Transverse colon (tissue), 4 donors: ENCODE measurements around the gene ELOVL4. TPM values are rescaled to one million over a fixed set of nuclear protein-coding genes. Genes with fewer than 3 reads are reported as not detected.

Experiments used
- DNase-seq: peaks from one replicate; pipeline ENCODE4 v3.0.0-alpha.2; 2019
- H3K27ac ChIP-seq, 4 donors: fragments of 200-600 bp; sonication (generic); 2 replicates each; pipeline ENCODE4 v1.5.1; 2016 to 2018; ENCODE audit warnings: inconsistent platforms in 4 of 4
- H3K27me3 ChIP-seq: fragments of 200-600 bp; sonication (generic); 2 replicates; pipeline ENCODE4 v1.5.1; 2017; ENCODE audit warnings: inconsistent platforms
- H3K36me3 ChIP-seq, 4 donors: fragments of 200-600 bp; sonication (generic); 2 replicates each; pipeline ENCODE4 v1.5.1; 2017 to 2019; ENCODE audit warnings: inconsistent platforms in 4 of 4
- H3K4me1 ChIP-seq, 4 donors: fragments of 200-600 bp; sonication (generic); 2 replicates each; pipeline ENCODE4 v1.5.1; 2017 to 2020; ENCODE audit warnings: inconsistent platforms in 4 of 4
- H3K4me3 ChIP-seq, 4 donors: fragments of 200-600 bp; sonication (generic); 1 replicate in 1 of 4; 2 replicates in 3 of 4; pipeline versions ENCODE4 v1.5.1 to v1.6.1; 2017 to 2019; ENCODE audit warnings: inconsistent platforms in 4 of 4
- H3K9me3 ChIP-seq, 2 donors: fragments of 200-600 bp; sonication (generic); 2 replicates each; pipeline ENCODE4 v1.5.1; 2017 to 2019; ENCODE audit warnings: inconsistent platforms in 2 of 2
- EP300 ChIP-seq: sonication (generic); formaldehyde crosslinking; IDR thresholded peaks from one replicate; pipeline ENCODE4 v1.6.1; 2017; ENCODE audit warnings: antibody characterized with exemption, low read depth
- POLR2A ChIP-seq: fragments of 450-650 bp; IDR thresholded peaks from one replicate; pipeline ENCODE4 v1.6.1; 2016; ENCODE audit warnings: antibody characterized with exemption, mild to moderate bottlenecking, moderate library complexity
- POLR2AphosphoS5 ChIP-seq, 3 donors: sonication (generic); formaldehyde crosslinking; IDR thresholded peaks; one replicate each; pipeline ENCODE4 v1.6.1; 2016; ENCODE audit warnings: antibody characterized with exemption in 3 of 3
- WGBS, 2 donors: methylation state at CpG; one replicate each; pipeline ENCODE4 v1.1.5; 2018; ENCODE audit warnings: low coverage in 1 of 2; 5-methylcytosine and 5-hydroxymethylcytosine counted together
- in situ Hi-C, 4 donors: fragments of 200-750 bp; cut with MboI; loops; one replicate each; pipeline versions ENCODE4 v1.15.0 to v1.15.1; 2017; ENCODE audit warnings: low sequenced_read_pairs in 3 of 4, low pct_ligation_motif_present in 1 of 4, low pct_unique_long_range_greater_than_20kb in 1 of 4
- intact Hi-C: fragments of 100-400 bp; cut with DNase I; formaldehyde crosslinking; loops from one replicate; pipeline ENCODE4 v1.15.1; 2023; ENCODE audit warnings: low total_unique reads
- total RNA-seq, 4 donors: library from RNA; depleted of rRNA; stranded (reverse); fragments of >200 nt; gene quantifications; one replicate each; pipeline ENCODE4 v1.1.0, GENCODE V29; 2016
- TF ChIP-seq, protein P1 (sequence below), 5 experiments: fragments of 200-600 bp in 3 of 5; fragments of 450-650 bp in 2 of 5; sonication (generic) in 3 of 5; IDR thresholded peaks; 1 replicate in 2 of 5; 2 replicates in 3 of 5; pipeline ENCODE4 v1.5.1; 2016 to 2017; ENCODE audit warnings: antibody characterized with exemption in 5 of 5, inconsistent platforms in 3 of 5, mild to moderate bottlenecking in 2 of 5, moderate library complexity in 1 of 5

ELOVL4 gene
- total RNA-seq, 4 donors from 2014 or later = 0.32 to 0.68 TPM; not detected in 2

DNA sequence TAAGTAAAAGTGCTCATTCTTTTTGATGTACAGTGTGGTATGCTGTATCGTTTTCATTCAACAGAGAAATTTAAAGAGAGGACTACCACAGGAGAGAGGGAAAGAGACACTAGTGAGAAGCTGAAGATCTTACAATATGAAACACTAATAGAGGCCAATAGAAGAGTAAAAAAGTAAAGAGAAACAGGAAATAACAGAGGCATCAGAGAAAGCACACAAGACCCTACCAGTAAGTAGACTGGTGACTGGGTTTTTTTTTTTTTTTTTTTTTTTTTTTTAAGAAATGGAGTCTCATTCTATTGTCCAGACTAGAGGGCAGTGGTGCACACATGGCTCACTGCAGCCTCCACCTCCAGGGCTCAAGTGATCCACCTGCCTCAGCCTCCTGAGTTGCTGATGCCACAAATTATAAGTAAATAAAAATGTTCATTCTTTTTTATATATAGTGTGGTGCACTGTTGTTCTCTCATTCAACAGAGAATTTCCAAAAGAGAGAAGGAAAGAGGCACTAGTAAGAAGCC, 18.8 kb downstream of the ELOVL4 start:
- 69 to 75% methylated on average over 1 of the region's 1 CpG for WGBS, 2 donors

DNA sequence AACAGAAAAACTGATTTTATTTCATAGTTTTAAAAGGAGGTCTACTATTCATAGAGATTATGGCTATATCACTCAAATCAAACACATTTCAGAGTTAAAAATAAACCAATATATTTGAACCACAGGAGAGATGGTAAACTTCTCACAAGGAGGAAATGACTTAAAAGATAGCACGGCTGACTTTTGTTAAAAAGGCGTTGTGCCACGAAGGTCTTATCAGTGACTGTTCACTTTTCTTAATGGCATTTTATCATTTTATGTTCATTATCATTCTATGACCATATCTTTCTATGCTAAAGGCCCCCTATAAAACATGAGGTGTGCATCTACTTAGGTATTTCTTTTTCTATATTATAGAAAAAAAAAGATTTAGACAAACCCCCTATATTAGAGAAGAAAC, 19.6 kb downstream of the ELOVL4 start:
- no peaks in the 10 kb centered on the region for H3K36me3 ChIP-seq
- TF ChIP-seq POLR2AphosphoS5 (IDR thresholded peaks at IDR 0.05) = no peak
- TF ChIP-seq, protein P1, sequence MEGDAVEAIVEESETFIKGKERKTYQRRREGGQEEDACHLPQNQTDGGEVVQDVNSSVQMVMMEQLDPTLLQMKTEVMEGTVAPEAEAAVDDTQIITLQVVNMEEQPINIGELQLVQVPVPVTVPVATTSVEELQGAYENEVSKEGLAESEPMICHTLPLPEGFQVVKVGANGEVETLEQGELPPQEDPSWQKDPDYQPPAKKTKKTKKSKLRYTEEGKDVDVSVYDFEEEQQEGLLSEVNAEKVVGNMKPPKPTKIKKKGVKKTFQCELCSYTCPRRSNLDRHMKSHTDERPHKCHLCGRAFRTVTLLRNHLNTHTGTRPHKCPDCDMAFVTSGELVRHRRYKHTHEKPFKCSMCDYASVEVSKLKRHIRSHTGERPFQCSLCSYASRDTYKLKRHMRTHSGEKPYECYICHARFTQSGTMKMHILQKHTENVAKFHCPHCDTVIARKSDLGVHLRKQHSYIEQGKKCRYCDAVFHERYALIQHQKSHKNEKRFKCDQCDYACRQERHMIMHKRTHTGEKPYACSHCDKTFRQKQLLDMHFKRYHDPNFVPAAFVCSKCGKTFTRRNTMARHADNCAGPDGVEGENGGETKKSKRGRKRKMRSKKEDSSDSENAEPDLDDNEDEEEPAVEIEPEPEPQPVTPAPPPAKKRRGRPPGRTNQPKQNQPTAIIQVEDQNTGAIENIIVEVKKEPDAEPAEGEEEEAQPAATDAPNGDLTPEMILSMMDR (IDR thresholded peaks at IDR 0.05) = no peak
- no peak for TF ChIP-seq POLR2A
- TF ChIP-seq EP300 = no peak
- in situ Hi-C loops (no loop called here), intact Hi-C loops (no loop called here)
- DNase-seq = no peak
- peaks cover 0 to 10% (median 3%) of the 10 kb centered on the region in 4 donors for H3K4me1 ChIP-seq
- WGBS, 2 donors = 47 to 57% methylated on average over 3 of the region's 3 CpGs
- no peaks in the 10 kb centered on the region for H3K9me3 ChIP-seq
- H3K27ac ChIP-seq = no peak overlapping the region
- no peak overlapping the region for H3K4me3 ChIP-seq
- H3K27me3 ChIP-seq = no peaks in the 10 kb centered on the region

More for the DNA sequence above, 18.8 kb downstream of the ELOVL4 start:
- Histone ChIP-seq H3K27ac (no peak overlapping the region), H3K4me1 (peaks cover 0 to 10% (median 2%) of the 10 kb centered on the region in 4 donors), H3K9me3 (no peaks in the 10 kb centered on the region), H3K4me3 (no peak overlapping the region), H3K27me3 (no peaks in the 10 kb centered on the region), H3K36me3 (no peaks in the 10 kb centered on the region)
- in situ Hi-C loops = no loop called here
- TF ChIP-seq POLR2A (no peak), EP300 (no peak), POLR2AphosphoS5 (IDR thresholded peaks at IDR 0.05) (no peak)
- TF ChIP-seq, protein P1 (IDR thresholded peaks at IDR 0.05) = no peak
- intact Hi-C loops = no loop called here
- no peak for DNase-seq

DNA sequence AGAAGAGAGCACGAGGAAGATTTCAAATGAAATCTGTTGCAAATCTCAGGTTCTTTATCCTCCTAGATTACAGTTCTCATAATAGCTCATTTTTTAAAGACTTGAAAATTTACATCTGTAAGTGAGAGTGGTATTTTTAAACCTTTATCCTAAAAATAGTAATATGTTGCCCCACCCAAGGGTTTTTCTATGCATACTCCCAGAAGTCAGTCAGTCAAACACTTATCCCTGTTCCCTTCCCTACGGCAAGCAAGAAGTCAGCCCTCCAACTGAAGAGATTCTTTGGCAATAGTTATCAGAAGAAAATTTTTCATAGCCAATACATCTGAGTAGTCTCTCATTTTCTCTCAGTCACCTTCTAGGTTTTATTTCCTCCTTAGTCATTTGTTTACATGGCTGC, 24.1 kb downstream of the ELOVL4 start:
- intact Hi-C loops = no loop called here
- WGBS, 2 donors = 84 to 93% methylated on average over 2 of the region's 2 CpGs
- TF ChIP-seq POLR2AphosphoS5 (IDR thresholded peaks at IDR 0.05) (no peak), POLR2A (no peak), EP300 (no peak)
- TF ChIP-seq, protein P1 (IDR thresholded peaks at IDR 0.05) = no peak

DNA sequence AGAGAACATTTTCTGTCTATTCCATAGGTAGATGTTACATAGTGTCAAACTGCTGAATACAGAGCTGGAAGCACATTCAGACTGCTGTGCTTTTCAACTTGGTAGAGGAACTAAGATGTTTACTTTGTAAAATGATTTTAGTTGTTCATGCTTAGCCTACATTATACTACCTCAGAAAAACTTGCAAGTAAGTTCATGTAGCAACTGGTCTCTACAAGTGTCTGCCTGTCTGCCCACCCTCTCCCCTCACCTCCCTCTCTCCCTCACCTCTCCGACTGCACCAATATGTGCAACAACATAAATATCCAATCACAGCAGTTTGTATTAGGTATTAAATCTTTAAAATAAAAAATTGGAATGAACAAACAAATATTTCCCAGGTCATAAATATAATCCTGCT, 25.3 kb downstream of the ELOVL4 start:
- Histone ChIP-seq H3K4me1 (peaks cover 0 to 13% (median 0%) of the 10 kb centered on the region in 4 donors), H3K9me3 (no peaks in the 10 kb centered on the region), H3K4me3 (no peak overlapping the region), H3K27ac (peak overlapping the region in 3 of 4 donors; percentile 11 to 59 (median 37)), H3K36me3 (no peaks in the 10 kb centered on the region), H3K27me3 (no peaks in the 10 kb centered on the region)
- WGBS, 2 donors = 87 to 100% methylated on average over 1 of the region's 1 CpG
- DNase-seq = no peak
- in situ Hi-C loops = no loop called here
- intact Hi-C loops = no loop called here
- no peak for TF ChIP-seq EP300

More for the DNA sequence above, 24.1 kb downstream of the ELOVL4 start:
- H3K36me3 ChIP-seq = no peaks in the 10 kb centered on the region
- H3K9me3 ChIP-seq = no peaks in the 10 kb centered on the region
- H3K27me3 ChIP-seq = no peaks in the 10 kb centered on the region
- H3K4me3 ChIP-seq = no peak overlapping the region
- in situ Hi-C loops = no loop called here
- H3K4me1 ChIP-seq = peaks cover 0 to 17% (median 5%) of the 10 kb centered on the region in 4 donors
- H3K27ac ChIP-seq = no peak overlapping the region
- no peak for DNase-seq

DNA sequence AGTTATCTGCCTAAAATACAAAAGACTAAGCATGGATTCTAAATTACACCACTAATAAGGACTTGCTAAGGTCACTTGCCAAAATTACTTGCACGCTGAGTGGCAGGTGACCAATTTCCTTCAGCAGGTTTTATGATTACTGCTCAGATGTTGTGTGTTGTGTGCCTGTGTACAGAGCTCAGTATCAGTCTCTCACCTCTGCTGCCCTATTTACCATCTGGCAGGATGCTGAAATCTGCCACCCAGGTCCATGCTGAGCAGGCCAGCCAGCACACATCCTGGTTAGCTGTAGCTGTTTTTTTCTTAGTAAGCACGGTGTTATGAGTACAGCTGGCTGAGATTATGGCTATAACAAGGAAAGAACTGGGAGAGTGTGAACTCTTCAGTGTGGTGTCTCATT, 34.0 kb downstream of the ELOVL4 start:
- intact Hi-C loops (no loop called here), in situ Hi-C loops (no loop called here)
- H3K4me3 ChIP-seq = no peak overlapping the region
- no peaks in the 10 kb centered on the region for H3K9me3 ChIP-seq
- WGBS, 2 donors = 31 to 40% methylated on average over 1 to 2 of the region's 2 CpGs
- TF ChIP-seq EP300 (no peak), POLR2AphosphoS5 (IDR thresholded peaks at IDR 0.05) (no peak), POLR2A (no peak)
- TF ChIP-seq, protein P1 (IDR thresholded peaks at IDR 0.05) = no peak
- peak; percentile 15 for DNase-seq
- H3K27me3 ChIP-seq = no peaks in the 10 kb centered on the region
- no peaks in the 10 kb centered on the region for H3K4me1 ChIP-seq
- no peak overlapping the region for H3K27ac ChIP-seq
- no peaks in the 10 kb centered on the region for H3K36me3 ChIP-seq
